Measurements from ENCODE around the gene PDE4B.

Gene PDE4B

DNA sequence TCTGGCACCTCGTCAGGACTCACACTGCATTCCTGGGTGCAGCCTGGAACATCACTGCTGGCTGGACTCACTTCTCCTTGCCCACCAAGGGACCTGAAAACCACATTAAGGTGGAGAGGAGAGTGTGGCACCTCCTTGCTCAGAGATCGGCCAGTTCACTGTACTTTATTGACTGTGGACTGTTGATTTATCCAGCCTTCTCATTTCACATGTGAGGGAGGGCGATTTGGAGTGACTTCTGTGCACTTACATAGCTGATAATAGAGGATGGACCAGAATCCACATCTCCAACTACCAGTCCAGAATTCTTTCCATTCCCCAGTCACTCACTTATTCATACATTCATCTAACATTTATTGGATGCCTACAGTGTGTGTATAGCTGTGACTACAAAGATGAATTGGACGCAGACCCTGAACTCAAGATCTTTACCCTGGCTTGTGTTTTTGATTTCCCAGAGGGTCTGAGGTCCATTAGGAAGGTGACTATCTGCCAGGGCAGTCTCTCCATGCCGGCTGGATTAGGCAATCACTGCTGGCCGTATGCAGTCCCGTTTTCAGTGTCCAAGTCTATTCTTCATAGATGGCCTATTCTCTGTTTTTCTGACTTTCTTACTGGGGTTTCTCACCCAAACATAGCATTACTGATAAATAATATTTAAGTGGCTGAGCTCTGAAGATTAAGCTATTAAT lies 507.7 kb downstream of the PDE4B start:
- H3K79me2 ChIP-seq (ENCODE audit: control insufficient read depth, insufficient read depth, low read length) = no peaks in the 10 kb centered on the region
- no peaks in the 10 kb centered on the region for H3K4me1 ChIP-seq (ENCODE audit: control insufficient read depth, low read depth, low read length)
- H3K4ac ChIP-seq (ENCODE audit: low read depth, low read length) = no peak overlapping the region
- no peak overlapping the region for H3K18ac ChIP-seq (ENCODE audit: low read length)
- no peak overlapping the region for H3K27ac ChIP-seq (ENCODE audit: low read depth, low read length)
- no peak overlapping the region for H3K4me2 ChIP-seq (ENCODE audit: low read length)
- no peak overlapping the region for H3K4me3 ChIP-seq (ENCODE audit: low read length)
- H2BK5ac ChIP-seq (ENCODE audit: low read length) = no peak overlapping the region
- H3K56ac ChIP-seq (ENCODE audit: low read length) = no peak overlapping the region
- H3K9ac ChIP-seq (ENCODE audit: low read length) = no peak overlapping the region
- H3K23ac ChIP-seq (ENCODE audit: low read length) = no peak overlapping the region
- H3K27me3 ChIP-seq (ENCODE audit: insufficient read depth, low read length, poor library complexity) = no peaks in the 10 kb centered on the region
- no peak overlapping the region for H2BK15ac ChIP-seq (replicated peaks; ENCODE audit: low read depth)
- no peak for DNase-seq
- H3K79me1 ChIP-seq (ENCODE audit: low read length) = no peaks in the 10 kb centered on the region
- H2AK5ac ChIP-seq (ENCODE audit: low read length) = no peak overlapping the region
- no peaks in the 10 kb centered on the region for H3K36me3 ChIP-seq (ENCODE audit: control insufficient read depth, insufficient read depth, low read length)
- no peak overlapping the region for H2BK120ac ChIP-seq (ENCODE audit: low read depth, low read length)
- H4K8ac ChIP-seq (ENCODE audit: low read depth, low read length) = no peak overlapping the region
- WGBS (ENCODE audit: extremely low coverage, insufficient coverage, low lambda C conversion rate) = no CpG with 5 or more reads among the region's 7 CpGs
- H4K5ac ChIP-seq (ENCODE audit: low read length) = no peak overlapping the region

DNA sequence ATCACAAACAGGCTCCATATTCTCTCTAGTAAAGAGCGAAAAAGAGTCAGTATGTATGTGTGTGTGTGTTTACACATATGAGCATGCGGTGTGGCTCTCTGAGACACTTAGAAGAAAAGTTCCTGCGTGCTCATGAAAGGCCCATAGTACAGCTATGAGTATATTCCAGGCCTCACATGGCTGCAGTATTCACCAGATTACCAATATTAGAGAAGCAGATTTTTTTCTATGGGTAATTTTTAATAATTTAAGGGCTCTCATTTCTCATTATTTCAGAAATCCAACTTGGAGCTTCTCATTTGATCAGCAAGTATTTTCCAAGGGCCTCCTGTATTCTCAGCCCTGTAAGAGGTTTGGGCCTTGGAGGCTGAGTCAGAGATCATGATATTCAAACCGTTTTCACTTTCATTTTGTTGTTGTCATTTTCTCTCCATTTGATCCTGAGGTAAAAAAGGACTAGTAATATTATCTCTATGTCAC lies 508.3 kb downstream of the PDE4B start:
- Histone ChIP-seq H3K27ac (ENCODE audit: low read depth, low read length) (no peak overlapping the region), H4K5ac (ENCODE audit: low read length) (no peak overlapping the region), H3K4me2 (ENCODE audit: low read length) (no peak overlapping the region), H2BK120ac (ENCODE audit: low read depth, low read length) (peak overlapping the region; percentile 45), H3K36me3 (ENCODE audit: control insufficient read depth, insufficient read depth, low read length) (no peaks in the 10 kb centered on the region), H3K4me1 (ENCODE audit: control insufficient read depth, low read depth, low read length) (no peaks in the 10 kb centered on the region), H4K8ac (ENCODE audit: low read depth, low read length) (no peak overlapping the region), H2BK5ac (ENCODE audit: low read length) (no peak overlapping the region), H3K9ac (ENCODE audit: low read length) (no peak overlapping the region), H3K4me3 (ENCODE audit: low read length) (no peak overlapping the region), H3K79me1 (ENCODE audit: low read length) (no peaks in the 10 kb centered on the region), H3K56ac (ENCODE audit: low read length) (no peak overlapping the region), H3K18ac (ENCODE audit: low read length) (no peak overlapping the region), H3K79me2 (ENCODE audit: control insufficient read depth, insufficient read depth, low read length) (no peaks in the 10 kb centered on the region), H3K4ac (ENCODE audit: low read depth, low read length) (no peak overlapping the region), H2BK15ac (replicated peaks; ENCODE audit: low read depth) (no peak overlapping the region), H3K27me3 (ENCODE audit: insufficient read depth, low read length, poor library complexity) (no peaks in the 10 kb centered on the region), H2AK5ac (ENCODE audit: low read length) (no peak overlapping the region), H3K23ac (ENCODE audit: low read length) (no peak overlapping the region)
- no peak for DNase-seq
- WGBS (ENCODE audit: extremely low coverage, insufficient coverage, low lambda C conversion rate) = no CpG with 5 or more reads among the region's 4 CpGs

DNA sequence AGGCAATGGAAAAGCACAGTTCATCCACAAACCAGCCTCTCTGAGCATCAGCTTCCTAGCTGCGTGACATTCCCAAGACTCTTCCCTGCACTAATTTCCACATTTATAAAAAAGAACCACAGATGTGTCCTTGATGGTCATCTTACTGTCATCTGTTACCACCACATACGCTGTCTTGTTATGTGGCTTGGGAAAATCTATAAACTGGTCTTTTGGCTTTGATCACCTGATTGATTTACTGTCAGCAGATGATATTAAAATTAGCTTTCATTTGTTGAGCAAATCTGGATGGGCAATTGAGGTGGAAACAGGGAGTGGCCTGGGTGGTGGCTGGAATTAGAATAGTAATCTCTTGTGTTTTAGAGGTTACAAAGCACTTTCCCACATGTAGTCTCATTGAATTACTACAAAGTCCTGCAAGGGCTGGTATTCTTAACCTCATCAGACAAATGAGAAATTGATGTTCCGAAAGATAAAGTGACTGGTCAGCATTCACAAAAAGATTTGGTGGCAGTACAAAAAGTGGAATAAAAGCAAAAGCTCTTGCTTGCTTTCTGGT lies 509.6 kb downstream of the PDE4B start:
- no peak overlapping the region for H2BK15ac ChIP-seq (replicated peaks; ENCODE audit: low read depth)
- no peak overlapping the region for H2AK5ac ChIP-seq (ENCODE audit: low read length)
- no peaks in the 10 kb centered on the region for H3K79me1 ChIP-seq (ENCODE audit: low read length)
- no peaks in the 10 kb centered on the region for H3K27me3 ChIP-seq (ENCODE audit: insufficient read depth, low read length, poor library complexity)
- no peak overlapping the region for H3K4ac ChIP-seq (ENCODE audit: low read depth, low read length)
- H3K23ac ChIP-seq (ENCODE audit: low read length) = no peak overlapping the region
- H2BK120ac ChIP-seq (ENCODE audit: low read depth, low read length) = peak overlapping the region; percentile 8
- no peak overlapping the region for H3K9ac ChIP-seq (ENCODE audit: low read length)
- no peak overlapping the region for H4K8ac ChIP-seq (ENCODE audit: low read depth, low read length)
- no peaks in the 10 kb centered on the region for H3K36me3 ChIP-seq (ENCODE audit: control insufficient read depth, insufficient read depth, low read length)
- no peak overlapping the region for H3K27ac ChIP-seq (ENCODE audit: low read depth, low read length)
- H2BK5ac ChIP-seq (ENCODE audit: low read length) = no peak overlapping the region
- H3K4me1 ChIP-seq (ENCODE audit: control insufficient read depth, low read depth, low read length) = no peaks in the 10 kb centered on the region
- H4K5ac ChIP-seq (ENCODE audit: low read length) = no peak overlapping the region
- no peak overlapping the region for H3K4me2 ChIP-seq (ENCODE audit: low read length)
- H3K79me2 ChIP-seq (ENCODE audit: control insufficient read depth, insufficient read depth, low read length) = no peaks in the 10 kb centered on the region
- no peak for DNase-seq
- WGBS (ENCODE audit: extremely low coverage, insufficient coverage, low lambda C conversion rate) = no CpG with 5 or more reads among the region's 3 CpGs
- H3K4me3 ChIP-seq (ENCODE audit: low read length) = no peak overlapping the region
- peak overlapping the region; percentile 42 for H3K18ac ChIP-seq (ENCODE audit: low read length)
- H3K56ac ChIP-seq (ENCODE audit: low read length) = no peak overlapping the region

DNA sequence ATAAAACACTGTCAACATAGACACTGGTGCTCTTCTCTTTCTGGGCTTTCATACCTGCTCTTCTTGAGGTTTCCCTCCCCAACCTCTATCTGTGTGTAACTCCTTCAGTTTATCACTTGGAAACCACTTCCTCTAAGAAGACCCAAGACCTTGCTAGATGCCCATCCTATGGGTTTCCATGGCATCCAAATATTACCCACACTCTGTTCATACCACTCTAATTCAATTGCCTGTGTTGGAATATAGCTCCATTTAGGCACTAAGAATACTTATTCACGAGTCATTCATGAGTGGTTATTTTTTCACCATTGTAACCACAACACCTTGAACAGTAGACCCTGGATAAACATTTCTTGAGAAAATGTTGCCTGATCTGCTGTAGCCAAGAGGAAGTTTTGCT lies 510.1 kb downstream of the PDE4B start:
- no peak overlapping the region for H4K5ac ChIP-seq (ENCODE audit: low read length)
- no peak overlapping the region for H3K27ac ChIP-seq (ENCODE audit: low read depth, low read length)
- DNase-seq = no peak
- H3K18ac ChIP-seq (ENCODE audit: low read length) = peak overlapping the region; percentile 39
- no peak overlapping the region for H3K4me3 ChIP-seq (ENCODE audit: low read length)
- no peak overlapping the region for H3K4ac ChIP-seq (ENCODE audit: low read depth, low read length)
- no CpG with 5 or more reads among the region's 1 CpG for WGBS (ENCODE audit: extremely low coverage, insufficient coverage, low lambda C conversion rate)
- H2BK15ac ChIP-seq (replicated peaks; ENCODE audit: low read depth) = no peak overlapping the region
- no peak overlapping the region for H2BK120ac ChIP-seq (ENCODE audit: low read depth, low read length)
- no peaks in the 10 kb centered on the region for H3K79me2 ChIP-seq (ENCODE audit: control insufficient read depth, insufficient read depth, low read length)
- no peaks in the 10 kb centered on the region for H3K79me1 ChIP-seq (ENCODE audit: low read length)
- no peak overlapping the region for H2BK5ac ChIP-seq (ENCODE audit: low read length)
- no peak overlapping the region for H4K8ac ChIP-seq (ENCODE audit: low read depth, low read length)
- no peak overlapping the region for H3K23ac ChIP-seq (ENCODE audit: low read length)
- H3K36me3 ChIP-seq (ENCODE audit: control insufficient read depth, insufficient read depth, low read length) = no peaks in the 10 kb centered on the region
- H3K27me3 ChIP-seq (ENCODE audit: insufficient read depth, low read length, poor library complexity) = no peaks in the 10 kb centered on the region
- H3K9ac ChIP-seq (ENCODE audit: low read length) = no peak overlapping the region
- H3K4me2 ChIP-seq (ENCODE audit: low read length) = no peak overlapping the region
- no peak overlapping the region for H2AK5ac ChIP-seq (ENCODE audit: low read length)
- no peaks in the 10 kb centered on the region for H3K4me1 ChIP-seq (ENCODE audit: control insufficient read depth, low read depth, low read length)
- H3K56ac ChIP-seq (ENCODE audit: low read length) = no peak overlapping the region

DNA sequence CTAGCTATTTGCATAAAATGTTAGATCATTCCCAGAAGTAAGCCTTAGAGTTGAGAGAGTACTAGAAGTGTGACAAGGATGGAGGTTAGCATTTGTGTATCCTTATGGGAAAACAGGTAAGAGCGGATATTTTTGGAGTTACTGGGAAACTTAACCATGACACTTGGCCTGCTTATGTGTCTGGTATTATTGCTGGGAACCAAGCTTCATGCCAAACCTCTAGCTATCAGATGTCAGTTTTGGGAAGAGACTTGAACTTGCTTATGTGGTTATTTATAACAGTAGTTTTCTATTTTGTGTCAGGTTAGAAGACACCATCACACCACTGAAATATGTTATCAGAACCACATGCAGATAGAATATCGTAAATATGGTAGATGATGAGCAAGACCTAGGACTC lies 511.0 kb downstream of the PDE4B start:
- WGBS (ENCODE audit: extremely low coverage, insufficient coverage, low lambda C conversion rate) = no CpG with 5 or more reads among the region's 2 CpGs
- Histone ChIP-seq H3K27me3 (ENCODE audit: insufficient read depth, low read length, poor library complexity) (no peaks in the 10 kb centered on the region), H2BK15ac (replicated peaks; ENCODE audit: low read depth) (no peak overlapping the region), H4K8ac (ENCODE audit: low read depth, low read length) (no peak overlapping the region), H3K9ac (ENCODE audit: low read length) (no peak overlapping the region), H3K4me1 (ENCODE audit: control insufficient read depth, low read depth, low read length) (peaks cover 2% of the 10 kb centered on the region), H2AK5ac (ENCODE audit: low read length) (no peak overlapping the region), H3K23ac (ENCODE audit: low read length) (no peak overlapping the region), H3K4me2 (ENCODE audit: low read length) (no peak overlapping the region), H3K27ac (ENCODE audit: low read depth, low read length) (no peak overlapping the region), H3K56ac (ENCODE audit: low read length) (no peak overlapping the region), H3K36me3 (ENCODE audit: control insufficient read depth, insufficient read depth, low read length) (no peaks in the 10 kb centered on the region), H3K79me1 (ENCODE audit: low read length) (no peaks in the 10 kb centered on the region), H4K5ac (ENCODE audit: low read length) (no peak overlapping the region), H2BK120ac (ENCODE audit: low read depth, low read length) (no peak overlapping the region), H2BK5ac (ENCODE audit: low read length) (no peak overlapping the region), H3K4me3 (ENCODE audit: low read length) (no peak overlapping the region), H3K18ac (ENCODE audit: low read length) (no peak overlapping the region), H3K4ac (ENCODE audit: low read depth, low read length) (no peak overlapping the region), H3K79me2 (ENCODE audit: control insufficient read depth, insufficient read depth, low read length) (no peaks in the 10 kb centered on the region)
- no peak for DNase-seq

DNA sequence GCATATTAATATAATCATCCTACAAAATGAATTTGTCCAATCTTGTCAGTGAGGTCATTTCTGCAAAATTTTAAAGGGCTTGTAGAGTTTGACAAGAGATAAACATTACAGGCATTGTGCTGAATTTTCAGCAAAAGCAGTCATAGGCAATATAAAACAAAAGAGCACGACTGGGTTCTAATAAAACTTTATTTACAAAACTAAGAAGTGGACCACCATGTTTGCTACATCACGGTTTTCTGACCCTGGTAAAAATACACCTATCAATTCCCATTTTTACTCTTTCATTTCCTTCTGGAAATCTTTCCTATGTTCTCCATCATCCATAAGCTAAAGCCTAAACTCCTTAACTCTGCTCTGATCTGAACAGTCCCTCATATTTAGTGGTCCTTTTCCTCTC lies 511.4 kb downstream of the PDE4B start:
- Histone ChIP-seq H2BK15ac (replicated peaks; ENCODE audit: low read depth) (no peak overlapping the region), H4K5ac (ENCODE audit: low read length) (no peak overlapping the region), H3K18ac (ENCODE audit: low read length) (no peak overlapping the region), H3K56ac (ENCODE audit: low read length) (no peak overlapping the region), H3K27ac (ENCODE audit: low read depth, low read length) (no peak overlapping the region), H3K9ac (ENCODE audit: low read length) (no peak overlapping the region), H3K4ac (ENCODE audit: low read depth, low read length) (no peak overlapping the region), H3K4me1 (ENCODE audit: control insufficient read depth, low read depth, low read length) (peaks cover 2% of the 10 kb centered on the region), H3K79me2 (ENCODE audit: control insufficient read depth, insufficient read depth, low read length) (no peaks in the 10 kb centered on the region), H2BK120ac (ENCODE audit: low read depth, low read length) (no peak overlapping the region), H2AK5ac (ENCODE audit: low read length) (no peak overlapping the region), H3K4me2 (ENCODE audit: low read length) (no peak overlapping the region), H4K8ac (ENCODE audit: low read depth, low read length) (no peak overlapping the region), H3K4me3 (ENCODE audit: low read length) (no peak overlapping the region), H3K23ac (ENCODE audit: low read length) (no peak overlapping the region), H3K36me3 (ENCODE audit: control insufficient read depth, insufficient read depth, low read length) (no peaks in the 10 kb centered on the region), H3K27me3 (ENCODE audit: insufficient read depth, low read length, poor library complexity) (no peaks in the 10 kb centered on the region), H2BK5ac (ENCODE audit: low read length) (no peak overlapping the region), H3K79me1 (ENCODE audit: low read length) (no peaks in the 10 kb centered on the region)
- no CpG with 5 or more reads among the region's 2 CpGs for WGBS (ENCODE audit: extremely low coverage, insufficient coverage, low lambda C conversion rate)
- DNase-seq = no peak

All from mesendoderm (in vitro differentiated cells).